Measurements from ENCODE around the gene NPAS3.

DNA sequence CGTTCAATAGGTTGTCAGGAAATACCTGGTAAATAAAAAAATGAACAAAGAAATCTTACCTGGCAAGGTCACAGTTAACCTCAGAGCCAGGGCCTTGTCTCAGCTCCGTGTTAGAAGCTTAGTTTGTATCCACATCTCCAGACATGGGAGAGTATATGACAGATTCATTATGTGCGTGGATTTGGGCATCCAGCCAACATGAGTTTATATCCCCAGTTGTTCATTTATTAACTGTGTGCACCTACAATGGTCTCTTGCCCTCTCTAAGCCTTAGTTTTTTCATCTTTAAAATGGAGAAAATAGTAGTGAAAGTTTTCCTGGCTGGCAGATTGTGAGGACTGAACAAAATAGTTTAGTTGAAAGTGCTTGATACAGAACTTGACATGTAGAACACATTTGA, 437.8 kb downstream of the NPAS3 start:
- TF ChIP-seq, protein P1, sequence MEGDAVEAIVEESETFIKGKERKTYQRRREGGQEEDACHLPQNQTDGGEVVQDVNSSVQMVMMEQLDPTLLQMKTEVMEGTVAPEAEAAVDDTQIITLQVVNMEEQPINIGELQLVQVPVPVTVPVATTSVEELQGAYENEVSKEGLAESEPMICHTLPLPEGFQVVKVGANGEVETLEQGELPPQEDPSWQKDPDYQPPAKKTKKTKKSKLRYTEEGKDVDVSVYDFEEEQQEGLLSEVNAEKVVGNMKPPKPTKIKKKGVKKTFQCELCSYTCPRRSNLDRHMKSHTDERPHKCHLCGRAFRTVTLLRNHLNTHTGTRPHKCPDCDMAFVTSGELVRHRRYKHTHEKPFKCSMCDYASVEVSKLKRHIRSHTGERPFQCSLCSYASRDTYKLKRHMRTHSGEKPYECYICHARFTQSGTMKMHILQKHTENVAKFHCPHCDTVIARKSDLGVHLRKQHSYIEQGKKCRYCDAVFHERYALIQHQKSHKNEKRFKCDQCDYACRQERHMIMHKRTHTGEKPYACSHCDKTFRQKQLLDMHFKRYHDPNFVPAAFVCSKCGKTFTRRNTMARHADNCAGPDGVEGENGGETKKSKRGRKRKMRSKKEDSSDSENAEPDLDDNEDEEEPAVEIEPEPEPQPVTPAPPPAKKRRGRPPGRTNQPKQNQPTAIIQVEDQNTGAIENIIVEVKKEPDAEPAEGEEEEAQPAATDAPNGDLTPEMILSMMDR (IDR thresholded peaks at IDR 0.05), result no peak
- TF ChIP-seq POLR2A (IDR thresholded peaks at IDR 0.05), result no peak
- no peak for TF ChIP-seq EP300 (IDR thresholded peaks at IDR 0.05)

Data from sigmoid colon (tissue), 4 donors.